K562 (cell line): ENCODE data around the gene PARP14. TPM values are rescaled to one million over a fixed set of nuclear protein-coding genes. Genes with fewer than 3 reads are reported as not detected.

Experiments
- ATAC-seq: fragments of 200-7000 bp; cut with Tn5 transposase; 3 replicates; pipeline ENCODE4 v1.9.1; 2020; ENCODE audit warnings: moderate library complexity
- BruUV-seq: library from RNA; stranded (reverse); fragments of 400-500 nt; replicated peaks from 2 replicates; lab custom pipeline; 2021; lab: Mats Ljungman, UMichigan
- CTCF ChIA-PET: fragments of 300-600 bp; formaldehyde crosslinking; extraction: SDS; loops from one replicate; lab custom pipeline; 2021; ENCODE audit warnings: low intra/inter-chr PET ratio; lab: Yijun Ruan, JAX
- POLR2A ChIA-PET: fragments of 300-600, 350-650 bp; sonication (Branson Sonifier 250); formaldehyde crosslinking; extraction: SDS; loops from one replicate; lab custom pipeline; 2021; ENCODE audit warnings: antibody characterized with exemption, inconsistent platforms; lab: Yijun Ruan, JAX
- DNase-seq, 4 experiments: peaks; one replicate each; pipeline versions ENCODE4 v3.0.0 to v3.0.0-alpha.2; 2011 to 2018; ENCODE audit warnings: low spot score in 3 of 4, mixed read lengths in 3 of 4; ENCODE audit errors: extremely low read depth in 1 of 4
- FAIRE-seq: peaks from 2 replicates; lab custom pipeline; 2011; peaks lifted over from hg19 to GRCh38; lab: Jason Lieb, UNC
- H2AFZ ChIP-seq: 2 replicates; pipeline ENCODE4 v1.6.0; 2011; ENCODE audit warnings: low read depth, low read length, control low read depth, inconsistent platforms
- H3K27ac ChIP-seq: fragments of 200-600 bp; 3 replicates; pipeline ENCODE4 v1.8.0; 2011; ENCODE audit warnings: low read depth, mild to moderate bottlenecking, control low read depth, inconsistent platforms, low read length, moderate library complexity, mixed read lengths; ENCODE audit errors: extremely low read depth
- H3K27me3 ChIP-seq, 2 experiments: fragments of 300-600 bp in 1 of 2; 2 replicates in 1 of 2; 3 replicates in 1 of 2; pipeline versions ENCODE4 v1.6.0 to v1.8.0; 2011; ENCODE audit warnings: inconsistent platforms in 2 of 2, low read length in 2 of 2, mild to moderate bottlenecking in 1 of 2, mixed read lengths in 1 of 2, moderate library complexity in 1 of 2; ENCODE audit not compliant: control insufficient read depth in 2 of 2, insufficient read depth in 2 of 2
- H3K36me3 ChIP-seq: fragments of 300-600 bp; 3 replicates; pipeline ENCODE4 v1.8.0; 2011; ENCODE audit warnings: mild to moderate bottlenecking, low read length, inconsistent platforms; ENCODE audit not compliant: control insufficient read depth, insufficient read depth
- H3K4me1 ChIP-seq, 2 experiments: fragments of 200-600 bp in 1 of 2; replicated peaks in 1 of 2; 2 replicates in 1 of 2; 3 replicates in 1 of 2; pipeline versions ENCODE4 v1.5.1 to v1.8.0; 2011; ENCODE audit warnings: inconsistent platforms in 2 of 2, low read length in 2 of 2, mild to moderate bottlenecking in 1 of 2, mixed read lengths in 1 of 2, moderate library complexity in 1 of 2; ENCODE audit not compliant: control insufficient read depth in 2 of 2, insufficient read depth in 2 of 2
- H3K4me2 ChIP-seq: 2 replicates; pipeline ENCODE4 v1.6.1; 2011; ENCODE audit warnings: low read length, control low read depth, inconsistent platforms, mixed read lengths; ENCODE audit not compliant: insufficient read depth
- H3K4me3 ChIP-seq: fragments of 200-600 bp; sonication (generic), shearing (Covaris generic); 2 replicates; pipeline ENCODE4 v1.5.1; 2016; ENCODE audit warnings: control low read depth, inconsistent platforms
- H3K79me2 ChIP-seq: fragments of 200-600 bp; 3 replicates; pipeline ENCODE4 v1.8.0; 2011; ENCODE audit warnings: low read length, inconsistent platforms; ENCODE audit not compliant: control insufficient read depth, insufficient read depth
- H3K9ac ChIP-seq, 2 experiments: 2 replicates each; pipeline versions ENCODE4 v1.6.0 to v1.6.1; 2011; ENCODE audit warnings: low read depth in 2 of 2, low read length in 2 of 2, control low read depth in 1 of 2, inconsistent platforms in 1 of 2, mild to moderate bottlenecking in 1 of 2, mixed read lengths in 1 of 2; ENCODE audit not compliant: insufficient read depth in 1 of 2
- H3K9me1 ChIP-seq: one replicate; pipeline ENCODE4 v1.6.0; 2011; ENCODE audit warnings: inconsistent platforms, mild to moderate bottlenecking, low read length, moderate library complexity; ENCODE audit not compliant: control insufficient read depth, insufficient read depth
- H3K9me3 ChIP-seq: replicated peaks from 2 replicates; pipeline ENCODE4 v1.5.1; 2011; ENCODE audit warnings: low read depth, low read length, inconsistent platforms; ENCODE audit not compliant: control insufficient read depth, insufficient read depth
- H4K20me1 ChIP-seq: replicated peaks from 2 replicates; pipeline ENCODE4 v1.6.1; 2011; ENCODE audit warnings: low read length, inconsistent platforms, mixed read lengths; ENCODE audit not compliant: control insufficient read depth, insufficient read depth
- ATF7 ChIP-seq: fragments of 450-650 bp; IDR thresholded peaks from 2 replicates; pipeline ENCODE4 v1.7.1; 2014; ENCODE audit warnings: mild to moderate bottlenecking, moderate library complexity
- CHAMP1 ChIP-seq: fragments of 450-650 bp; IDR thresholded peaks from 2 replicates; pipeline ENCODE4 v1.6.1; 2016; ENCODE audit warnings: mild to moderate bottlenecking
- HES1 ChIP-seq: fragments of 450-650 bp; IDR thresholded peaks from 2 replicates; pipeline ENCODE4 v1.6.1; 2016; ENCODE audit warnings: low read depth, mild to moderate bottlenecking, moderate library complexity
- IRF2 ChIP-seq: sonication (generic); formaldehyde crosslinking; IDR thresholded peaks from 2 replicates; pipeline ENCODE4 v1.8.1; 2022; ENCODE audit warnings: mild to moderate bottlenecking, missing genetic modification reagents
- MCM3 ChIP-seq: fragments of 450-650 bp; IDR thresholded peaks from 2 replicates; pipeline ENCODE4 v1.6.1; 2016
- MNT ChIP-seq, 2 experiments: fragments of 450-650 bp; conservative IDR thresholded peaks; 2 replicates each; pipeline ENCODE4 v1.6.1; 2017; ENCODE audit warnings: mild to moderate bottlenecking in 2 of 2, moderate library complexity in 2 of 2
- NEUROD1 ChIP-seq: fragments of 150-350 bp; IDR thresholded peaks from 2 replicates; pipeline ENCODE4 v1.6.1; 2014; ENCODE audit warnings: borderline replicate concordance, low read length, low read depth; ENCODE audit not compliant: partially characterized antibody
- NRF1 ChIP-seq, 2 experiments: fragments of 450-650 bp; IDR thresholded peaks in 1 of 2; conservative IDR thresholded peaks in 1 of 2; 2 replicates each; pipeline ENCODE4 v1.6.1; 2014; ENCODE audit warnings: mild to moderate bottlenecking in 2 of 2
- SAFB2 ChIP-seq: fragments of 200-400 bp; formaldehyde crosslinking; IDR thresholded peaks from 2 replicates; pipeline ENCODE4 v1.6.1; 2018; ENCODE audit warnings: borderline replicate concordance, low read length, low read depth, moderate library complexity; ENCODE audit not compliant: severe bottlenecking
- TAF15 ChIP-seq: fragments of 200-400 bp; formaldehyde crosslinking; IDR thresholded peaks from 2 replicates; pipeline ENCODE4 v1.6.1; 2017; ENCODE audit warnings: mild to moderate bottlenecking, low read depth, low read length, moderate library complexity
- ZEB2 ChIP-seq: fragments of 450-650 bp; IDR thresholded peaks from 2 replicates; pipeline ENCODE4 v1.6.1; 2016
- ZNF511 ChIP-seq: sonication (generic); formaldehyde crosslinking; IDR thresholded peaks from 2 replicates; pipeline ENCODE4 v1.8.0; 2022; ENCODE audit warnings: mild to moderate bottlenecking, missing genetic modification reagents
- WGBS: fragments of 100-300 bp; shearing (Covaris generic); methylation state at CpG from one replicate; pipeline ENCODE4 v1.1.6; 2016; ENCODE audit warnings: low coverage, mixed read lengths; ENCODE audit not compliant: insufficient coverage; ENCODE audit errors: missing lambda C conversion rate; 5-methylcytosine and 5-hydroxymethylcytosine counted together
- in situ Hi-C: fragments of 300-500 bp; cut with MboI; formaldehyde crosslinking; loops from 4 replicates; pipeline ENCODE4 v1.15.0; 2018; ENCODE audit warnings: inconsistent platforms, mixed read lengths
- intact Hi-C: fragments of 100-400 bp; cut with micrococcal nuclease; formaldehyde crosslinking; loops from 2 replicates; pipeline ENCODE4 v1.14.2; 2022
- polyA plus RNA-seq, 8 experiments: library from polyadenylated mRNA; depleted of rRNA in 4 of 8; stranded (reverse) in 5 of 8; unstranded in 3 of 8; fragments of >200 nt; fragmentation: Nextera tagmentation in 2 of 8; fragmentation: Illumina TruSeq in 1 of 8; extraction: Ambion mirVana in 2 of 8; extraction: Trizol in 1 of 8; gene quantifications; 2 replicates each; pipeline versions ENCODE4 v1.2.1 to v1.2.3, GENCODE V29; 2011 to 2014; ENCODE audit warnings: inconsistent platforms in 1 of 8, missing spikeins in 1 of 8
- total RNA-seq, 7 experiments: library from RNA; depleted of rRNA in 6 of 7; stranded (reverse); fragments of >200 nt in 6 of 7; fragmentation: Illumina TruSeq in 2 of 7; extraction: Trizol in 2 of 7; gene quantifications; 2 replicates each; pipeline versions ENCODE4 v1.2.1 to v1.2.3, GENCODE V29; 2011 to 2021; ENCODE audit warnings: low replicate concordance in 1 of 7
- TF ChIP-seq, protein P1 (sequence below): fragments of 250-450 bp; sonication (Bioruptor Pico); IDR thresholded peaks from 2 replicates; pipeline ENCODE4 v1.6.1; 2021; ENCODE audit warnings: mild to moderate bottlenecking

The PARP14 gene
- total and polyA plus RNA-seq, 9 of the 15 experiments (the other 6 are each of a cell fraction or from before 2014, with no cell fraction given): 3.1 to 14.4 (median 9.0) TPM

DNA sequence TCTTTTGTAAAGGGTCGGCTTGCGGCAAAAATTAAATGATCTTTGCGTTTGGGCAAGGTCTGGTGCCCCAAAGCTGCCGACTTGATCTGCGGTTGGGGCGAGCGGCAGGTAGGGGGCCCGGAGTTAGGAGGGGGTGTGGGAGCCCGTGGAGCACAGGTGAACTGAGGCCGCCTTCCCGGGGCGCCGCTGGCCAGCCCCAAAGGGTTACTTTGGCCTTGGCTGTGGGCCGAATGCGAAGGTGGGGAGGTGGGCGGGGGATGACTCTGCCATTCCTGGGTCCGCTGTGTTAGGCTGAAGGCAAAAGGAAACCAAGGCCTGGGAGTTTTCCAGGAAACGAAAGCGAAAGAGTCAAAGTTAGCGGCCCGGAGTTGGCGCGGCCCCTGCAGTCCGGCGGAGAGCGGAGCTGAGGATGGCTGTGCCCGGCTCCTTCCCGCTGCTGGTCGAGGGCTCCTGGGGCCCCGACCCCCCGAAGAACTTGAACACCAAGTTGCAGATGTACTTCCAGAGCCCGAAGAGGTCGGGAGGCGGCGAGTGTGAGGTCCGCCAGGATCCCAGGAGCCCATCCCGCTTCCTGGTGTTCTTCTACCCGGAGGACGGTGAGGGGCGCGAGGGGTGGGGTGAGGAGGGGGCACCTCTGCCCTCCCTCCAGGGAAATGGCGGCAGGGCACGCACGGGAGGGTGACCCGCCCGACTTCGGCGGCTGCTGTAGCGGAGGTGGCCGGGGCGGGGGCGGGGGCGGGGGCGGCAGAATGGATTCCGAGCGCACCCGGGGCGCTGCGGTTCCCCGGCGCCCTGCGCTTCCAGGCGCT lies at the start of gene PARP14 (continued):
- TF ChIP-seq MNT (conservative IDR thresholded peaks at IDR 0.05) (no peak), TAF15 (no peak), NRF1 (conservative IDR thresholded peaks at IDR 0.05 in 1 of 2, IDR thresholded peaks at IDR 0.05 in 1 of 2) (peak in 1 of 2 experiments; percentile 16; a peak in 1 of 4 replicates), ZEB2 (peak; percentile 55), IRF2 (CRISPR knock-in tag) (peak; percentile 93)

DNA sequence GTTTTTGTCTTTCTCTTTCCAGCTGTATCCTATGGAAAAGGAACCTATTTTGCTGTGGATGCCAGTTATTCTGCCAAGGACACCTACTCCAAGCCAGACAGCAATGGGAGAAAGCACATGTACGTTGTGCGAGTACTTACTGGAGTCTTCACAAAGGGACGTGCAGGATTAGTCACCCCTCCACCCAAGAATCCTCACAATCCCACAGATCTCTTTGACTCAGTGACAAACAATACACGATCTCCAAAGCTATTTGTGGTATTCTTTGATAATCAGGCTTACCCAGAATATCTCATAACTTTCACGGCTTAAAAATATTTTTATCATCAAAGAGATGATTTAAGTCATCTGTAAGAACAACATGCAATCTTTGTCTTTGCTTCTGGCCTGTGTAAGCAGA lies 44.9 kb upstream of the PARP14 start:
- Histone ChIP-seq H3K27me3 (peaks cover 6 to 12% of the 10 kb centered on the region in 2 experiments; a peak in 4 of 5 replicates), H2AFZ (no peak overlapping the region), H3K9me3 (no peaks in the 10 kb centered on the region), H3K79me2 (no peaks in the 10 kb centered on the region), H4K20me1 (no peaks in the 10 kb centered on the region), H3K4me2 (no peak overlapping the region), H3K36me3 (no peaks in the 10 kb centered on the region), H3K4me1 (no peaks in the 10 kb centered on the region), H3K27ac (no peak overlapping the region), H3K9ac (no peak overlapping the region), H3K9me1 (no peaks in the 10 kb centered on the region), H3K4me3 (no peak overlapping the region)
- WGBS: 0% methylated on average over 5 of the region's 5 CpGs
- intact Hi-C loops (no loop called here), in situ Hi-C loops (no loop called here)
- DNase-seq: no peak
- FAIRE-seq: no peak
- ChIA-PET POLR2A (no interaction called here), CTCF (no interaction called here)
- ATAC-seq: no peak
- no TSS peak for BruUV-seq
- TF ChIP-seq MCM3 (no peak), CHAMP1 (no peak), NEUROD1 (no peak), ATF7 (no peak), ZNF511 (CRISPR knock-in tag) (no peak), HES1 (no peak), SAFB2 (no peak)
- TF ChIP-seq, protein P1, sequence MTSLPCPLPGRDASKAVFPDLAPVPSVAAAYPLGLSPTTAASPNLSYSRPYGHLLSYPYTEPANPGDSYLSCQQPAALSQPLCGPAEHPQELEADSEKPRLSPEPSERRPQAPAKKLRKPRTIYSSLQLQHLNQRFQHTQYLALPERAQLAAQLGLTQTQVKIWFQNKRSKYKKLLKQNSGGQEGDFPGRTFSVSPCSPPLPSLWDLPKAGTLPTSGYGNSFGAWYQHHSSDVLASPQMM (CRISPR knock-in tag): no peak
